GM19035 (cell line): ENCODE data around the gene RNF207.

Source experiments
- ATAC-seq: cut with Tn5 transposase; IDR thresholded peaks from one replicate; pipeline ENCODE4 v1.9.1; 2021; ENCODE audit not compliant: unreplicated experiment

RNF207 gene

GRCh38 chr1:6205849-6206519, at the start of gene RNF207:
RNF207 (plus strand) TSS chr1:6206119; CDS start chr1:6206536, 417 bp downstream.
- no peak for ATAC-seq

GRCh38 chr1:6157132-6157527, 48.8 kb upstream of the RNF207 start:
- no peak for ATAC-seq

GRCh38 chr1:6157528-6158174, 48.3 kb upstream of the RNF207 start:
- no peak for ATAC-seq

GRCh38 chr1:6158181-6158580, 47.7 kb upstream of the RNF207 start:
- no peak for ATAC-seq

- no peak for ATAC-seq
Measured at GRCh38 chr1:6162341-6162740, 43.6 kb upstream of the RNF207 start.

- ATAC-seq = no peak
Measured at GRCh38 chr1:6162773-6163172, 43.1 kb upstream of the RNF207 start.

GRCh38 chr1:6163191-6163972, 42.5 kb upstream of the RNF207 start:
- ATAC-seq = no peak

GRCh38 chr1:6163973-6164617, 41.8 kb upstream of the RNF207 start:
- no peak for ATAC-seq

- no peak for ATAC-seq
Measured at GRCh38 chr1:6165027-6165426, 40.9 kb upstream of the RNF207 start.

GRCh38 chr1:6165441-6165985, 40.4 kb upstream of the RNF207 start:
- no peak for ATAC-seq

GRCh38 chr1:6166221-6166620, 39.7 kb upstream of the RNF207 start:
- ATAC-seq = no peak

- no peak for ATAC-seq
Measured at GRCh38 chr1:6166655-6167390, 39.1 kb upstream of the RNF207 start.

- no peak for ATAC-seq
Measured at GRCh38 chr1:6167391-6168303, 38.3 kb upstream of the RNF207 start.

GRCh38 chr1:6168947-6169586, 36.9 kb upstream of the RNF207 start:
- no peak for ATAC-seq

- no peak for ATAC-seq
Measured at GRCh38 chr1:6170116-6170741, 35.7 kb upstream of the RNF207 start.

GRCh38 chr1:6170742-6171201, 35.1 kb upstream of the RNF207 start:
- ATAC-seq = no peak

GRCh38 chr1:6171548-6172124, 34.3 kb upstream of the RNF207 start:
- ATAC-seq = no peak

- ATAC-seq = no peak
Measured at GRCh38 chr1:6172549-6172948, 33.4 kb upstream of the RNF207 start.
